NCI-H345 treated with DMSO at 0.1 percent for 48 hours (cell line): ENCODE results near the gene GSDME.
"Not testable (repeated sequence)": the region's sequence is repeated elsewhere in the genome, so short reads cannot be mapped to it uniquely, and the experiment has no call there.

ENCODE experiments used
- DNase-seq: peaks from one replicate; lab custom pipeline; 2025; ENCODE audit not compliant: unreplicated experiment; lab: John Stamatoyannopoulos, UW

The GSDME gene

DNA sequence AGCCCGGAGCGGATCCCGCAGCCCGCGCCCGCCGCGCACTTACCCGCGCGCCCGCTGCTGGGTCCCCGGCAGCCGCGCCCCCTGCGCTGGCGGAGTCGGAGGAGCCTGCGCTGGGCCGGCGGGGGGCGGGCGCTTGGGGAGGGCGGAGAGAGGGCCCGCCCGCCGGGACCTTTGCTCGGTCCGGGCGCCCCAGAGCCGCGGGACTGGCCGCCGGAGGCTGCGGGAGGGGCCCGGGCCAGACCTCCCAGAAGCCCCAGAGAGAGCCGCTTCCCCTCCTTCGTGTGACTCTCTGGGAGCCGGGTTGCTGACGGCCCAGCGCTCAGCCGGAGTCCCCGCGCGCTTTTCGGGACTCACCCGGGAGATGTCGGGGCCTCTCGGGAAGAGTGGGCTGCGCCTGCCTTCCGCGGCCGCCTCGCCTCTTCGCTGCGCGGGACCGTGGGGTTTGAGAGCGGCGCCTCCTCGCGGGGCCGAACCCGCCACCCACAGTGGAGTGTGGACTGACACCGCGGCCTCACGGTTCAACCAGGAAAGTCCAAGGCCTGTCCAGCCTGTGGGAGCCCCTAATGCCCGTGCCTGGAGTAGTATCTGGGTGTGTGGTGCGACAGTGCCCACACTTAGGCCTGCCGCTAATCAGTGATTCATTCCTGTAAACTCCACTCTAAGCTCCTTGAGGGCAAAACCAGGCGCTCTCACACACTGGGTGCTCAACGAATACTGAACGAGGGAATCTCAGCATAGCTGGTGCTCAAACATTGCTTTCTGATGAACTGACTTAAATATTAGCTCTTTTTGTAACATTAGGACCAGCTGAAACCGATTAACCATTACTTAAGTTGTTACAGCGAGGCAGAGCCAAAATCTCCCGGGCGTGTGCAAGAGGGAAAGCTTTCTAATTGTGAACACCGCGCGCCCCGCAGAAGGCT lies at the start of gene GSDME:
Gene GSDME, minus strand, starts transcription at position 112 of the 923 bp plus-strand sequence. CDS start 7,690 bp downstream, outside the sequence.
- no peak for DNase-seq

DNA sequence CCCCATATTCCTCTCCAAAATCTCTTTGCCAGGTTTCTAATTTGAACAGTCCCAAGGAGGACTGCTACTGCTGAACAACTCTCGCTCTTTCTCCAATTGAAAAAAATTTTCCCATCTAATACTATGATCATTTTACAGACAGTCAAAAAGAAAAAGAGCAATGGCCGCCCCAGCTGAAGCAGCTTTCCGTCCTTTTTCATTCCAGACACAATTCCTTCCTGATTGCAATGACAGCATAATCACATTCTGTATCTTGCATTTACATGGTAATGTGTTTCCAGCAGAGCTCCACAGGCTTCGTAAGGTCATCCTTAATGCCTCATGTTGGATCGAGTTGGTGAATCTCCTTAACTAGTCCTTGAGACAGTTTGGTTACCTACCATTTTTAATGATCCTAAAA lies 45.0 kb upstream of the GSDME start:
- DNase-seq: no peak

DNA sequence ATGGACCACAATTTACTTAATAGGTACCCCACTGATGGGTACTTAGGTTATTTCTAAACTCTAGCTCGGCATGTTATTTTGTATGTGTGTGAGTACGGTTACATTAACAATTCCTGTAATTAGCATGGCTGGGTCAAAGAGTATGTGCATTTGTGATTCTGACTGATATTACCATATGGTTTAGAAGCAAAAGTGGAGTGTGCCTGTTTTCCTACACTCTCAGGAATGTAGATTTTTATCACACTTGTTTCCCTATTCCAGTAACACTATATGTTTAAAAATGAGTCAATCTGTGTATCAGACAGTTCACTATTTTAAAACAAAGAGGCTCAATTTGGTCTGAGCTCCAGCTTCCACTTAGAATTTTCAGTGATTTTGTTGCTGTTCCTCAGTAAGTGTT lies 44.6 kb upstream of the GSDME start:
- no peak for DNase-seq

DNA sequence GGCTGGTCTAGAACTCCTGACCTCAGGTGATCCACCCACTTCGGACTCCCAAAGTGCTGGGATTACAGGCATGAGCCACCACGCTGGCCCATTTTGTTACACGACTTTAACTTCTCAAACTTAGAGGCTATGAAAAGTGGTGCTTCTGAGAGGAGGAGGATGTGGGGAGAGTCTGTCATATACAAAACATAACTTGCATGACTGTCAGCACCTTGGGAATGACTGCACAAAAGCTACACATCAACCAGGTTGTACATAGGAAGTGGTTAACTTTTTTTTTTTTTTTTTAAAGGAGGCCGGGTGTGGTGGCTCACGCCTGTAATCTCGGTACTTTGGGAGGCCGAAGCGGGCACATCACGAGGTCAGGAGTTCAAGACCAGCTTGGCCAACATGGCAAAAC lies 43.4 kb upstream of the GSDME start:
- no peak for DNase-seq

DNA sequence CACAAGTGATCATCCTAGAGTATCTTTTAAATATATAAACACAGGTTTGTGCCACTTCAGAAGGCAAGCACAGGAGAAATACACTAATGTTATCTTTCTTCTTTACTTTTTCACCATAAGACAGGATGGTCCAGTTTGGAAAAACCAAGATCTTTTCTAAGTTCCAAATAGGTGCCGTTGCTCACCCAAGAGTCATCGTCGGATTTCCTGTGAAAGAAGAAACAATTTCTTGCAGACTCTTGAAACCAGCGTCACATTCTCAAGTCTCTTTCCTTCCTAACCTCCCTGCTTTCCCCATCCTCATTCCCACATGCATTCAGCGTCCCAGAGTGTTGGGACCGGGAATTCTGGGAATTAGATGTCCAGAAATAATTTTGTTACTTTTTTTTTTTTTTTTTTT lies 42.8 kb upstream of the GSDME start:
- no peak for DNase-seq

DNA sequence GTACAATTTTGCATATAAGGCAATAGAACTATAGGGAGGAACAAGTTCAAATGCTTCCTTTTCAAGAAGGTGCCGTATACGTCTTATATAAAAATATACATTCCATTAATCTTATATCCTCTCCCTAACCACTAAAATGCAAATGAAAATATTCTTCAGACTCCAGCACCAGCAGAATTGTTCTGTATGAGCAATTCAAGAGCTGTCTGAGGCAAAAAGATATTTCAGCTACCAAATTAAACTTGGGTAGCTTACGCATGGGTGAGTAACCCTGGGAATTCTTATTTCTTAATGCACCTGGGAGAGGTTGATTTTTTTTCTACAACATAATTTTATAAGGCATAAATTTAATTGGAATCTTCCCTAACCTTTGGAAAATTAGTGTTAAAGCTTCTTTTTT lies 42.2 kb upstream of the GSDME start:
- DNase-seq: no peak

DNA sequence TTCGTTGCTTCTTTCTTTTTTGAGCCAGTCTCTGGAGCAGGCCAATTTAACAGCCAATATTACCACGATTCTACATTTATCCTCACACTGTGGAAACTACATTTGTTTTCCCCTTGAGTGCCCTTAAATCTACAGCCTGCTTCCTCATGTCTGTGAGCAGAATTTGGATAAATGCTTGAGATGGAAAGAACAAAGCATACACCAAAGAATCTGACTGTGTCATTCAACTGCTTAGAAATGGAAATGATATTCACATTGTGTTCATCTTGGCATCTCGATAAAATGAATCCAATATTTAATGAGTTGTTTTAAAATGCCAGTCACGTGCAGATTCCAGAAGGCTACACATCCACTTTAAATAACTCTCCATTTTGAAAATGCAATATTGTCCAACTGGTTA lies 41.0 kb upstream of the GSDME start:
- DNase-seq: no peak

DNA sequence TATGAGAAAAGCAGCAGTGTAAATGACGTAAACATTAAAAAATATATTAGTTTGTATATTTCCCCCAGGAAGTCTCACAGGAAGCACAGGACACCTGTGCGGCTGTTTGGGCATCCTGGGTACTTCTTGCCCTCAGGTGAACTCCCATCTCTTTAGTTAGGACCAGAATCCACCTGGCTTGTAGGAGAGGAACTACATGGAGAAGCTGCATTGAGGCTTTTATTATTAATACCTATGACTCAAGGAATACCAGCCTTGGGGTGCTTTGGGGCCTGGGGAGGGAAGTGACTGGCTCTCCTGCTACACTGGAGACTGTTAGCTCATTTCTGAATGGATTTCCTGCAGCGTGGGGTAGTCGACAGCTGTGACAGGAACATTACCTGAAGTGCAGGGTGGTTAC lies 40.0 kb upstream of the GSDME start:
- no peak for DNase-seq

DNA sequence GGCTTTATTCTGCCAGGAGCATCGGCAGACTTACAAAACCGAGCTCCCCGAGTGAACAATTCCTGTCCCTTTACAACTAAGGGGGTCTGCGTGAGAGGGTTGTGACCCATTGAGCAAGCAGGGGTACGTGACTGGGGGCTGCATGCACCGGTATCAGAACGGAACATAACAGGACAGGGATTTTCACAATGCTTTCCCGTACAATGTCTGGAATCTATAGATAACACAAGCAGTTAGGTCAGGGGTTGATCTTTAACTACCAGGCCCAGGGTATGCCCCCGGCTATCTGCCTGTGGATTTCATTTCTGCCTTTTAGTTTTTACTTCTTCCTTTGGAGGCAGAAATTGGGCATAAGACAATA lies 38.1 kb upstream of the GSDME start:
- DNase-seq: no peak

DNA sequence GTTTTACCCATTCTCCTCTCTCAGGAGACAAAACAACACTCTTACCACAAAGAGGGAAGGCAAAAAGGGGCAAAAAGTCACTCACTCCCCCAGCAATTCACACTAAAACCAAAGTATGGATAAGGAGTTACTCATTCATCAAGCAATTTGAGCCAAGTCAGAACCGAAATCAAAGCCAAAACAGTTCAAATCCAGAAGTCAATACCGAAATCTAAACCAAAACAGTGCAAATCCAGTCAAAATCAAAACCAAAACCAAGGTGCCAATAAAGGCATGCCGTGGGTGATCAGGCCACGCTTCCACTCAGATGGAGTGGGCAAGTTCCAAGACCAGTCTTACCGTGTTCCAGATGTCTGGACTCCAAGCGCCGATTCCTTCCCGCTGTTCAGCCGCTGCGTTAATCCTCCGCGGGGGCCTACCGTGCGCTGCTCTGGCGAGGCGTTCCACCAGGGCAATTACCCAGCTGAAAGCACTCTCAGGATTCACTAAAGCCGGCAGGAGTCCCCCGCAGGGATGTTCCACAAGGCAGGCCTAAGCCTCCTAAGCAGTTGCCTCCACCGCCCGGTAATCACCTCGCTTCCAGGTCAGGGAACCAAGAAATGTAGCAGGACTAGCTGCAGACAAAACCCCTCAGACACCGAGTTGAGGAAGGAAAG lies 37.6 kb upstream of the GSDME start:
- not testable (repeated sequence) for DNase-seq

DNA sequence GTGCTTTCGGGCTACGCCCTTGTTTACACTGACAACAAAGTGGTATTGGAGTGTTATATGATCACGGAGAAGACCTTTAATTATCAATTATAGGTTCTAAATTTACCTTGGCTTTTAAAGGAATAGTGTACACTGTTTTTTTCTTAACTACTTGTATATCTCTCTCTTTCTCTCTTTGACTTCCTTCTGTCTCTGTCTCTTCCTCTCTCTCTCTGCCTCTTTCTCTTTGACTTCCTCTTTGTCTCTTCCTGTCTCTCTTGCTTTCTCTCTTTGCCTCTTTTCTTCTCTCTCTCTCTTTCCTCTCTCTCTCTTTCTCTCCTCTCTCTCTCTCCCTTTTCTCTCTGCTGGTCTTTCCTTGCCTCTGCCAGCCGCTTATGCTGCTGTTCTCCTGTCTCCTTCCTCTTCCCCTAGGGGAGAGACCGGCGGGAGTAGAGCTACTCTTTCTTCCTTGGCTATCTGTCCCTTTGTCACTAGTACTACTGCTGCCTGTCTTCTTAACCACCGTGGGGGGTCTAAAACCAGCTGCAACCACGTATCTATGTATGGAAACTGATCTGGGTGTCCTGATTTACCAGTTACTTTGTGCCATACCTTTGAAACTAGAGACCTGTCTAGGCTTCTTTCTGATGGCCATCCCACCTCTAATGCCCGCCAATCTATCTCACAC lies 36.9 kb upstream of the GSDME start:
- DNase-seq: no peak

DNA sequence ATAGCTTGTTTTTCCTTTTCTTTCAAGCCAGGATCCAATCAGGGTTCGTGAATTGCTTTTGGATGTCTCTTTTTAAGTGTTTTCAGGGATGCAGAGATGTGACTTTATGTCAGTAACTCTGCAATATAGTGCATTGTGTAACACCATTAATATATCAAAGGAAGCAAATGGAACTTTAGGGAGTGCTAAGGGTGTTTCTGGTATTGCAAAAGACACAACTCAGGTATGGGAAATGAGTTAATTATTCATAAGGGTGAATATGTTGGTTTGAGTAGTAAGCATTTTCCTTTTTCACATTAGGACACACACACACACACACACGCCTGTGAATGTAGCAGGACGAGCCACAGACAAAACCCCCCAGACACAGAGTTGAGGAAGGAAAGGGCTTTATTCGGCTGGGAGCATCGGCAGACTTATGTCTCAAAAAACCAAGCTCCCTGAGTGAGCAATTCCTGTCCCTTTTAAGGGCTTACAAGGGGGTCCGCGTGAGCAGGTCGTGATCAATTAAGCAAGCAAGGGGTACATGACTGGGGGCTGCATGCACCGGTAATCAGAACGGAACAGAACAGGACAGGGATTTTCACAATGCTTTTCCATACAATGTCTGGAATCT lies 31.8 kb upstream of the GSDME start:
- DNase-seq: no peak

DNA sequence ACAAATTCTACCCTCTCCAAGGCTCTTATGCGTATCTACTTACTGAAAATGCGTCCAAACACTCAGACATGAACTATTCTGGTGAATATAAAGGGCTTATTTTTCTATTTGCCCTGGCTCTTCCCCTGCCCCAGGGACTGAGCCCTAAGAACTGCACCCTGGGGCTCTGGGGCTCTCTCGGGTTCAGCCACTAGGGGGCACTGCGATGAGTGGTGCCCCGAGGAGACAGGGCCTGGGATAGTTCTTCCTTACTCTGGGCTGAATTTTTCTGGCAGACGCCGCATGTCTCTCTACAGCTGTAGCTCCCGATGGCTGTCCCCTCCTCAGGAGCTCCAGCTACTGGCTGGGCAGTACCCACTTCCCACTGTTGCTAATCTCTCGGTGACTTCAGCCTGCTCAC lies 30.8 kb upstream of the GSDME start:
- no peak for DNase-seq

DNA sequence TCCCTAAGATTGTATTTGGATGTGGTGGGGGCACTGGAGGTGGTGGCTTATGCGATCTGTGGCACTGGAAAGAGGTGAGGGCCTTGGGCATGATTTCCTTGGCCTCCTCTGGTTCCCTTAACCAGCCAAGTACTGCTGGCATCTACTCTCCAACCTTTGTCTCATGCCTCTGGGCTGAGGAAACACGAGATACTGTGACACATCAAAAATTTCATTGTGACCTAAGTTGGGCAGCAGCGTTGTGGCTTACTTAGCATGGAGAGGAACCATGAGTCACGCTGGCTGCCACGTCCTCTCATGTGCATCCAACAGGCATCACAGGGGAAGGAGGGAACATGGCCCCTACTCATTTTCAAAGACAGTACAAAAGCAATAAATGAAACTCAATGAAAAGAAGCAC lies 29.7 kb upstream of the GSDME start:
- DNase-seq: no peak

DNA sequence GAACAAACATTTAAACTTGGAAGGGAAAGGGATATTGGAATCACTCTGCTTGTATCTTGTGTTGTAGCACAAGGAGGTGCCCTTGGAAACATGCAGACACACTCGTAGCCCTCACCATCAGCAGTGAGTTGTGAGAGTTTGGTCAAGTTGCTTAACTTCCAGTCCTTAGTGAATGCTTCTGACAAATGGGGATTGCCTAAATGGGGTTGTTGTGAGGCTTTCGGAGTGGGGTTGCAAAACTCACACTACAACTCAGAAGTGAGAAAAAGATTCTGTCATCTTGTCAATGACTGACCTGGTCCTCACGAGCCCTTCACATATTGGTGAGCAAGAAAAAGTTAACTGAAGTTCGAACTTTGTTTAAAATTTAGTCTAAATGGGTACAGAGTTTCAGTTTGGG lies 29.0 kb upstream of the GSDME start:
- no peak for DNase-seq

DNA sequence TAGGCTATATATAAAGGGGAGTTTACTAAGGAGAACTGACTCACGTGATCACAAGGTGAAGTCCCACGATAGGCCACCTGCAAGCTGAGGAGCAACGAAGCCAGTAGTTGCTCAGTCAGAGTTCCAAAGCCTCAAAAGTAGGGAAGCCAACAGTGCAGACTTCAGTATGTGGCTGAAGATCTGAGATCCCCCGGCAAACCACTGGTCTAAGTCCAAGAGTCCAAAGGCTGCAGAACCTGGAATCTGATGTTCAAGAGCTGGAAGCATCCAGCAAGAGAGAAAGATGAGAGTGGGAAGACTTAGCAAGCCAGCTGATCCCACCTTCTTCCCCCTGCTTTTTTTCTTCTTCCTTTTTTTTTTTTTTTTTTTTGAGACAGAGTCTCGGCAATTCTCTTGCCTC lies 27.0 kb upstream of the GSDME start:
- DNase-seq: no peak

DNA sequence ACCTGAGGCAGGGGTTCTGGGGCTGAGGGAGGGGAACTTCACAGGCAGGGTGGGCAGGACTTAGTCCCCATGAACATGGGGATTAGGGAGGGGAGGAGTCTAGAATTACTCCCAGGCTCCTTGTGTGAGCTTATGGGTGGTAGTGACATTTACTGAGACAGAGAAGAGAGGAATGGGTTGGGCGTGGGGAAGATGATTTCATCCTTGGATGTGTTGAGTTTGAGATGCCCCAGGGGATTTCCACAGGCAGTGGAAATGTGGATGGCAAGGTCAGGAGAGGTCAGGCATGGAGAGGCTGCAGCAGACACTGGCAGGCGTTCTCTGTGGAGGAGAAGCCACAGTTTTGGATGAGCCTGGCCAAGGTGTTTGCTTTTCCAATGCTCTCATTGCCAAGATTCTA lies 26.4 kb upstream of the GSDME start:
- DNase-seq: no peak

DNA sequence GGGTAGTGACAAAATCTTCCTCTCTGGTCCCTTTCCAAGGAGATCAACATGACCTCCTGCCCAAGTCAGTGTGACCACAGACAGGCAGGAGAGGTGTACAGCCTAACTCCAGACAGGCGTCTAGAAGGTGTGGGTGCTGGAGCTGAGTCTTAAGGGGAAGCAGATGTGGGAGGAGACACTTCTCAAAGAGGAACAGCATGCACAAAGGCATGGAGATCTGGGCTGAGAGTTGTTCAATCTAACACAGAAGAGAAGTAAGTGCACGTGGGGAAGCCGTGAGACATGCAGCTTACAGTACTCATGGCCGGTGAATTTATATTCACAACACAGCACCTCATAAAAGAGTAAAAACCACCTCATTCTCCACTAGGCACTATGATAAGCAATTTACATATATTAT lies 23.8 kb upstream of the GSDME start:
- DNase-seq: no peak

DNA sequence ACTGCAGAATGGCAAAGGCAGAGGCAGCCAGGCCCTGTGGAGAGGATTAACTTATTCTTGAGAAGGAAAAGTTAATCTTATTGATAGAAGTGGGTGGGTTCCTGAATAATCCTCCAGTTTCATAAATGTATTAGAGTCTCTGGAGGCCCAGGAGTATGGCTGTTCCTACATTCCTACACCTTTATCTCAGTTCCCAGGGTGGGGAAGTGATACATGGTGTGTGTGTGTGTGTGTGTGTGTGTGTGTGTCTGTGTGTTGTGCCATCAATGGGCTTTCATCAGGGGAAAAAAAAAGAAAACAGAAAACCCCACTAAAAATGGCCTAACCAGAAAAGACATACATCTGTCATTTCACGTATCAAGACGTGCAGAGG lies 22.0 kb upstream of the GSDME start:
- DNase-seq: no peak

DNA sequence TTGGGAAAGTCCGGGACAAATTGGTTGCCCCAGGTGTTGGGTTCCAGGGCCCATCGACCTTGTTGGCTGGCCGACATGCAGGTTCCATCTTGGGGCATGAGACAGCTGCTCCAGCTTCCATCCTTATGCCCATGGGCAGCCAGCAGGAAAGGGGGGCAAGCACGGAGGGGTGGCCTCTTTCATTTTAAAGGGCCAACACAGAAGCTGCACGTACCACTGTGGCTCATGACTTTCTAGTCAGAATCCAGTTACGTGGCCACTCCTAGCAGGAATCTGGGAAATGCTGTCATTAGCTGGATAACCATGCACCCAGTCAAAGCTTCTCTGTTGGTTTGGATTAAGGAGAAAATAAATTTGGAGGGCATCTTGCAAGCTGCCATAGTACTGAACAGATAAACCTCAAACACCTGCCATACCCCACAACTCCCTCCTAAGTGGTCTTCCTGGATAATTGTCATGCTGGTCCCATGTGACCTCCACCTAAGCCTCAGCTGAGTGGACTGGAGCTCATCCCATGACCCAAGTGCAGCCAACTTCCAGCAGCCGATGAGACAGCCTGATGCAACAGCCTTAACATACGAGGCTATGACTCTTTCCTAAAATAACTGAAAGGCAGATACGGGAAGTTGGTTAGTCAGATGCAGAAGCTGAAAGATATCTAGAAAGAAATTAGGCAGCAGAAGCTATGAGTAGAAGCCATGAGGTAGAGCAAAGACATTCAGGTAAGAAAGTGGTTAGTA lies 21.4 kb upstream of the GSDME start:
- no peak for DNase-seq

DNA sequence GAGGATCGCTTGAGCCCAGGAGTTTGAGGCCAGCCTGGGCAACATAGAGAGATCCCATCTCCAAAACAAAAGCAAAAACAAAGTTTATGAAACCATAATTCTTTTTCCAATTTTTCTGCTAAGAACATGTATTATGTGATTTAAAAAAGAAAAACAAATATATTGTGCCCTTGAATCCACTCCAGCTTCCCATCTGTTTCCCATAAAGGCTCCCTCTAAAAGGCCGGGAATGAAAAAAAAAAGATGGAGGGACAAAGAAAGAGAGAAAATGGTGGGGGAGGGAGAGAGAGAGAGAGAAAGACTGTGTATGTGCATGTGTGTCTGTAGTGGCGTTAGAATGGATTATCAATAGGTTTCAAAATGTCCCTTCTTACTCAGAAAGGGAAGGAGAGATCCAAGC lies 20.5 kb upstream of the GSDME start:
- no peak for DNase-seq
